GM19023 (cell line): ENCODE results near the gene ENKD1.
A peak's percentile ranks its signal among the peaks of the same experiment; 100 is the strongest.

Experiments
- ATAC-seq: cut with Tn5 transposase; IDR thresholded peaks from one replicate; pipeline ENCODE4 v1.9.1; 2021; ENCODE audit warnings: mild to moderate bottlenecking, moderate library complexity; ENCODE audit not compliant: unreplicated experiment

The ENKD1 gene

GRCh38 chr16:67679935-67680897, 13.7 kb upstream of the ENKD1 start:
- ATAC-seq = no peak

GRCh38 chr16:67678354-67679023, 11.9 kb upstream of the ENKD1 start:
- ATAC-seq = no peak

- no peak for ATAC-seq
Observed at GRCh38 chr16:67677712-67678111, 11.2 kb upstream of the ENKD1 start.

- ATAC-seq = no peak
Observed at GRCh38 chr16:67676939-67677338, 10.4 kb upstream of the ENKD1 start.

- ATAC-seq = no peak
Observed at GRCh38 chr16:67676516-67676915, 10.0 kb upstream of the ENKD1 start.

- no peak for ATAC-seq
Observed at GRCh38 chr16:67675999-67676398, 9.4 kb upstream of the ENKD1 start.

GRCh38 chr16:67675579-67675935, 9.0 kb upstream of the ENKD1 start:
- ATAC-seq = no peak

GRCh38 chr16:67674851-67675578, 8.5 kb upstream of the ENKD1 start:
- ATAC-seq = no peak

- ATAC-seq = no peak
Observed at GRCh38 chr16:67673712-67674580, 7.4 kb upstream of the ENKD1 start.

GRCh38 chr16:67672739-67673662, 6.5 kb upstream of the ENKD1 start:
- no peak for ATAC-seq

- ATAC-seq = no peak
Observed at GRCh38 chr16:67672306-67672705, 5.8 kb upstream of the ENKD1 start.

GRCh38 chr16:67669499-67670101, 3.0 kb upstream of the ENKD1 start:
- no peak for ATAC-seq

GRCh38 chr16:67668495-67669157, 2.1 kb upstream of the ENKD1 start:
- no peak for ATAC-seq

GRCh38 chr16:67667817-67668494, 1.4 kb upstream of the ENKD1 start:
- peak; percentile 74 for ATAC-seq

- ATAC-seq = no peak
Observed at GRCh38 chr16:67667453-67667816, 885 bp upstream of the ENKD1 start.

GRCh38 chr16:67666032-67666551, 458 bp downstream of the ENKD1 start:
- peak; percentile 10 for ATAC-seq

GRCh38 chr16:67665598-67665997, 952 bp downstream of the ENKD1 start:
- no peak for ATAC-seq

GRCh38 chr16:67664871-67665270, 1.7 kb downstream of the ENKD1 start:
- no peak for ATAC-seq
